ENCODE results near the gene ZNF444.
"Not testable (repeated sequence)": the region's sequence is repeated elsewhere in the genome, so short reads cannot be mapped to it uniquely, and the experiment has no call there.

ZNF444 gene

DNA sequence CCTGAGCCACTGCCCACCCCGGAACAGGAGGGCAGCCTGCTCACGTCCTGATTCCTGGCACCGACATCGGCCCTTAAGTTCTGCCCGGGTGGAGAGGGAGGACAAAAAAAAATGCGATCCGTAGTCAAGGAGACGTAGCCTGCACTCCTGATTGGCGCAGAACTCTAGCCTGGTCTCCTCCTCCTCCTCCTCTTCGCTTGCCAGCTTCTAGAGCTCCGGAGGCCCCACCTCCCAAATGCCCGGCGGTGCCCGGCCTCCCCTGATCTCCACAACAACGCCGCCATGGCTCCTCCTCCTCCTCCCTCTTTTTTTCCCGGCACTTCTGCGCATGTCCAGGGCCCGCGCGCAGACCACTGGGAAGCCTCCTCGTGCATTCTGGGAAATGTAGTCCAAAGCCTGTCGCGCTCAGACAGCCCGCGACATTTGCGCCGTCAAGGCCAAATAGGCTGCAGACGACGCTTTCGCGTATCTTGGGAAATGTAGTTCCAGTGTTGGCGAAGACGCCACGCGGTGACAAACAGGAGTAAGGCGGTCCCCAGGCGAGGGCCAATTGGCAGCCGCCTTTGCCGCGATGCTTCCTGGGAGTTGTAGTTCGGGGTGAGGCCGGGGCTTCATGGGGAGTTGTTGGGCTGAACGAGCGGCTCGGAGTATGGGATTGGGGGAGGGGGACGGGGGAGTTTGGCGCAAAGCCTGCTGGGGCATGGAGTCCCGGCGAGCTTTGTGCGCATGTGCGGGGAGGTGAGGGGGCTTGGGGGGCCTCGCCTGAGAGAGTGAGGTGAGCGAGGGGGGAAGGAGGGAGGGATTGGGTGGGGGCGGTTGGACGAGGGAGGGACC, at the start of gene ZNF444:
TSS of gene ZNF444 (plus strand) at position 705 of the 834 bp plus-strand sequence. CDS start 5,625 bp downstream, outside the sequence.
- in situ Hi-C loops (cut with HindIII; ENCODE audit: low sequenced_read_pairs), result no loop called here

DNA sequence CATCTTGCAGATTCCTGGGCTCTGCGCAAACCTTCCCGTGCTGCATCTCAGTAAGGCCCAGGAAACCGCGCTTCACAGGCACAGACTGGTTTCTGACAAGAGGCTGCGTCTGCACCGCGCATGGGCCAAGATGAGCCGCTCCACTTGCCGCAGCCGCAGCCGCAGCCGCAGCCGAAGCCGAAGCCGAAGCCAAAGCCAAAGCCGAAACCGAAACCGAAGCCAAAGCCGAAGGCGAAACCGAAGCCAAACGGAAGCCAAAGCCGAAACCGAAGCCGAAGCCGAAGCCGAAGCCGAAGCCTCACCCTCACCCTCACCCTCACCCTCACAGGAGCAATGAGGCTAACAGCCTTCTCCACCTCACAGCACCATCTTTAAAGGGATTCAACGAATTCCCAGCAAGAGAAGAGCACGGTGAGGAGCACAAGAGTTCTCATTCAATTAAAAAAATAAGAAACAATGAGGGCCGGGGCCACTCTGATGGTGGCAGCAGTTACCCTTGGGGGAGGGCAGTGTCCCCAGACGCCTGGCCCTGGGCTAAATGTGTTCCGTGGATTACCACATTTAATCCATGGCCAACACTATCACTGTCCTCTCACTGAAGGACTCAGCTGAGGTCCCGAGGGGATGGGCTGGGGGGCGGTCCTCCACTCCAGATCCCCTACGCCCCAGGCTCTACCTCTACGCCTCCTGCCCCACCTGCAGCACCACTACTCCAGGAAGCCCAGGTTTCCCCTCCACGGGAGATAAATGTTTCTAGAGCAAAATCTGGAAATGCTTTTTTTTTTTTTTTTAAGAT, 49.1 kb upstream of the ZNF444 start:
- in situ Hi-C loops (cut with HindIII; ENCODE audit: low sequenced_read_pairs), result no loop called here

DNA sequence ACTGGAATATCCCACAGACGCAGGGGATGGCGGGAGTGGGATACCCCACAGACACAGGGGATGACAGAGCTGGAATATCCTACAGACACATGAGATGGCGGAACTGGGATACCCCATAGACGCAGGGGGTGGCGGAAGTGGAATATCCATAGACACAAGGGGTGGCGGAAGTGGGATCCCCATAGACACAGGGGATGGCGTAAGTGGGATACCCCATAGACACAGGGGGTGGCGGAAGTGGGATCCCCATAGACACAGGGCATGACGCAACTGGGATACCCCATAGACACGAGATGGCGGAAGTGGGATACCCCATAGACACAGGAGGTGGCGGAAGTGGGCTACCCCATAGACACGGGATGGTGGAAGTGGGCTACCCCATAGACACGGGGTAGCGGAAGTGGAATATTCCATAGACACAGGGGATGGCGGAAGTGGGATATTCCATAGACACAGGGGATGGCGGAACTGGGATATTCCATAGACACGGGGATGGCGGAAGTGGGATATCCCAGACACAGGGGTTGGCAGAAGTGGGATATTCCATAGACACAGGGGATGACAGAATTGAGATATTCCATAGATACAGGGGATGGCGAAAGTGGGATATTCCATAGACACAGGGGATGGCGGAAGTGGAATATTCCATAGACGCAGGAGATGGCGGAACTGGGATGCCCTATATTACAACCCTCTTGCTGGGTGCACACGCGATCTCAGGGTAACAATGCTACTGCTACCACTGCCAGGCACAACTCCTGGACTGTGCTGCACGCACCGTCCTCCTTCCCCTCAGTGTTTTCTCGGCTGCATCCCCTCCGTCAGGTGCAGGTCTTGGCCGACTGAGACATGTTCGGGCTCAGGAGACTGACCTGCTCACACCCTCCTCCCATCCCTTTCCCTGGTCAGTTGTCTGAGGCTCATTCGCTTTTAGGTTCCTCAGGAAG, 48.1 kb upstream of the ZNF444 start:
- in situ Hi-C loops (cut with HindIII; ENCODE audit: low sequenced_read_pairs), result no loop called here

DNA sequence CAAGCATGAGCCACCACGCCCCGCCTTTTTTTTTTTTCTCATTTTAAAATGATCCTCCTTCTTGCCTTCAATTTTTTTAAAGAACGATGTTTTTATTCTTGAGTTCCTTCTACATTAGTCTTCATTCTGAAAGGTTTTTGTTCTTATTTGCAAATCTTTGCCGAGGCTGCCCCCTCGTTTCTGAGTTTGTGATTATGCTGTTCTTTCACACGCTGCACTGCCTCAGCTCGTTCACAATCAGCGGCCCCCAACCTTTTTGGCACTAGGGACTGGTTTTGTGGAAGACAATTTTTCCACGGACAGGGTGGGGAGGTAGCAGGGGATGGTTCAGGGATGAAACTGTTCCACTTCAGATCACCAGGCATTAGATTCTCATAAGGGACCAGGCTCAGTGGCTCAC, 46.6 kb upstream of the ZNF444 start:
- in situ Hi-C loops (cut with HindIII; ENCODE audit: low sequenced_read_pairs), result no loop called here

DNA sequence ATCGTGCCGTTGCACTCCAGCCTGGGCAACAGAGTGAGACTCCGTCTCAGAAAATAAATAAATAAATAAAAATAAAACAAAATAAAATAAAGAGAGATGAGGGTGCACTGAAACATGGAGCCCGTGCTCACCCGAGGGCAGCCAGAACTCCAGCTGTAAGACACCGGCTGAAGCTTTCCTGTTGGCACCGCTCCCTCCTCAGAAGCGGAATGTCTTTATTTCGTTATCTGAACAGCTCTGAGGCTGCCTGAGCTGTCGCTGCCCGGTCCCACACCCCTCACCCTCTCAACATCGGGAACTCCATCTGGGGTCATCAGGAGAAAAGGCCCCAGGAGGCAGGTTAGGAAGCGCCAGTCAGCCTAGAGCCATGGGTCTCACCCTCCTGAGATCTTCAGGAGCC, 44.4 kb upstream of the ZNF444 start:
- in situ Hi-C loops (cut with HindIII; ENCODE audit: low sequenced_read_pairs), result no loop called here

DNA sequence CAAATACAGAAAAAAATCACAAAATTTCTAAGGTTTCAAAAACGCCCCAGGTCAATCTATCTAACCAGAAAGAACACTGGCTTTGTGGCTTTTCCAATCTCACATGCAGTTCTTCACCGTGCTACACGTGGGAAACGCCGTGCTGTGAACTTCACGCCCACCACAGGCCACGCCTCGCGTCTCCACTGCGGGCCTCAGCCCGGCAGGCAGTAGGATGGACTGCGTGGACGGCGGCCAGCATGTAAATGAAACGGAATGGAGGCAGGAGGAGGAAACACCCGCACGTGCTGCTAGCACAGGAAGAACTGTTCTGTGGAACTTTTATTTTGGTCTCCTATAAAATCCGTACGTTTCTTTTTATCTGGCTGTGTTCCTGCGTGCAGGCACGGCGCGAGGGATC, 43.8 kb upstream of the ZNF444 start:
- in situ Hi-C loops (cut with HindIII; ENCODE audit: low sequenced_read_pairs), result no loop called here

DNA sequence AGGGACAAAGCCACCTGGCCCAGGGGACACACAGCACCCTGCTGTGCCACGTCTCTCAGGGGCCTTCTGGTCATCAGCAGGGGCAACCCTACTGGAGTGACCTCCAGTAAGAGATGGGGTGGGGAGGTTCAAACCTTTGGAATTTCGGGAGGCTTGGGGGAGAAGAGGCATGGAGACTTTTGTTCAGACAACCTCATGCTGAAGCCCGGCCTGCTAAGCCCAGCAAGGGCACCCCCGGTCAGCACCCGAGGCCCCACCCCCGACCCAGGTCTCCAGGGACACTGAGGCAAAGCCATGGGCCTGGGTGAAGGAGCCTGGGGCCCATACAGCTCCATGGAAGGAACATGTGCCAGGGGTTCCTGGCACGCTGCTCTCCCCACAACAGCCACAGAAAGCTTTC, 43.3 kb upstream of the ZNF444 start:
- in situ Hi-C loops (cut with HindIII; ENCODE audit: low sequenced_read_pairs), result no loop called here

DNA sequence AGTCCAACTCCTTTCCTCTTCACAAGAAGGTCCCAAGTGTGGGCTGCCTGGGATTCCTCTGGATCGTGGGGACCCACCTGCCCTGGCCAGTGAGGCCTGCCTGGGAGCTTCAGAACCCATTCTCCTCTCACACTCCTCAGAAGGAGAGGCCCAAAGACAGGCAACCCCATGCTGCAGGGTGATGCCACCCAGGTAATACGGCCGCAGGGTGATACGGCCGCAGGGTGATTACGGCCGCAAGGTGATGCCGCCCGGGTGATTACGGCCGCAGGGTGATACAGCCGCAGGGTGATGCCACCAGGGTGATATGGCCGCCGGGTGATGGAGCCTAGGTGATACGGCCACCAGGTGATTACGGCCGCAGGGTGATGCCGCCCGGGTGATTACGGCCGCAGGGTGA, 42.9 kb upstream of the ZNF444 start:
- in situ Hi-C loops (cut with HindIII; ENCODE audit: low sequenced_read_pairs), result not testable (repeated sequence)

DNA sequence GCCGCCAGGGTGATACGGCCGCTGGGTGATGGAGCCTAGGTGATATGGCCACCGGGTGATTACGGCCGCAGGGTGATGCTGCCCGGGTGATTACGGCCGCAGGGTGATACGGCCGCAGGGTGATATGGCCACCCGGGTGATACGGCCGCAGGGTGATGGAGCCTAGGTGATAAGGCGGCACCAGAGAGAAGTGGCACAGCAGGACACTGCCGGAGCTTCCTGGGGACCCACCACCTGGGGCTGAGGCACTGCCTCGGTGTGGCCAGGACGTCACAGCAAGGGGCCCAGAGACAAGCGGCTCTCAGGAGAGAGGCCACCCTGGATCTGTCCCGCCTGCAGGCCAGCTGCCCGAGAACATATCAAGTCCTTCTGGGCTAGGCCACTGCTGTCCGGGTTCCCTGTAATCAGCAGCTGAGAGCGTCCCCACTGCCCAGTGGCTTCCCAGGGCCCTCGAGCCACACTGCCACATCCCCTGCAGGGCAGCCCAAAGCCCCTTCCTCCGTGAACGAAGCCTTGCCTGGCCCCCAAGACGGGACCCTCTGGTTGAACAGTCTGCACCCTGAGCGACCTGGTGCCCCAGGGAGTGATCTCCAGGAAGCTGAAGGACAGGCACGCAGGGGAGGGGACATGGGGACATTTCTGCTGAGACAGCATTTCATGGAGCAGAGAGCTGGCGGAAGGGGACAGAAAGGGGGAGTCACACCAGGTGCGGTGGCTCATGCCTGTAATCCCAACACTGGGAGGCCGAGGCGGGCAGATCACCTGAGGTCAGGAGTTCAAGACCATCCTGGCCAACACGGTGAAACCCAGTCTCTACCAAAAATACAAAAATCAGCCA, 42.1 kb upstream of the ZNF444 start:
- in situ Hi-C loops (cut with HindIII; ENCODE audit: low sequenced_read_pairs), result no loop called here

DNA sequence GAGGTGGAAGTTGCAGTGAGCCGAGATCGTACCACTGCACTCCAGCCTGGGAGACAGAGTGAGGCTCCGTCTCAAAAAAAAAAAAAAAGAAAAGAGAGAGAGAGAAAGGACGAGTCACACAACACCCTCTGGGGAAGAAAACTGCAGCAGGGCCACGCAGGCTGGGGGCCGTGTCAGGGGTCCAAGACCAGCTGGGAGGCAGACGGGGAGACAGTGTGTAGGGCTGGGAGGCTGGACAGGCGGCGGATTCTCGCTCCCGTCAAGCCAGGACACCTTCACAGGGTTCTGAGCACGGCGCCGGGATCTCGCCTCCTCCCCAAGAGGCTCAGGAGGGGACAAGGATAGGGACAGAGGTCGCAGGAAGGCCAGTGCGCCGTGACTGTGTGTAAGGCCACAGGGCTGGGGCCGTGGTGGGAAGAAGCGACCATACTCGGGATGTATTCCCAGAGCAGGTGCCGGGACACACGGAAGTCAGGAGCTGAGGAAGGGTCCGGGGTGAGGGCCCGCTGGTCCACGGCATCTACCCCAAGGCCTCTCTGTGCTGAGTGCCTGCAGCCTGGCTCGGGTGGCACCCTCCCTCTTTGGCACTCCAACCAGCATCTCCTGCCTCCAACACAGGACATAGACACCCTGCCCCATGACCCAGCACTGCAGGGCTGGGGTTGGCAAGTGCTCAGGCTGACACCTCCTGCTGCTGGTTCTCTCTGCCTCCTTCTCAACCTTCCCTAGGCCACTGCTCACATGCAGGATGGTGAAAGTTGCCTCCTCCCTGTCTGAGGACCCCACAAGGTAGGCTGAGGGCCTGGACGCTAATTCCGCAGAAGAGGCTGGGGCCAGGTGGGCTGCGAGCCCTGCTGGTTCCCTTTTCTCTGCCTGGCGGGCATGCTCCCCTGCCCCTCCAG, 41.2 kb upstream of the ZNF444 start:
- in situ Hi-C loops (cut with HindIII; ENCODE audit: low sequenced_read_pairs), result no loop called here

DNA sequence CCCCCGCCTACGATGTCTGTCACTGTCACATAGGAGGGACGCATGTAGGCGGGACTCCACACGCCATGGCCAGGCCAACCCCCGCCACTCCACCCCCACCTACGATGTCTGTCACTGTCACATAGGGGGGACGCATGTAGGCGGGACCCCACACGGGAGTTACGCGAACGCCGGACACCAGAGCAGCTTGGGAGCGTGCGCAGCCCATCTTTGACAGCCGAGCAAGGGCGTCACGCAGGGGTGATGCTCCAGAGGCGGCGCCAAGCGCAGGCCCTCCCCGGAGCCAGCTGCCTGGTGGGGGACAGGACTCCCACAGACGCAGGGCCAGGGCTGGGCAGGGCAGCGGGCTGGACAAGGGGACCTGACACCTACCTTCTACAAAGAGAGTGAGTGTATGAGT, 40.0 kb upstream of the ZNF444 start:
- in situ Hi-C loops (cut with HindIII; ENCODE audit: low sequenced_read_pairs), result no loop called here

DNA sequence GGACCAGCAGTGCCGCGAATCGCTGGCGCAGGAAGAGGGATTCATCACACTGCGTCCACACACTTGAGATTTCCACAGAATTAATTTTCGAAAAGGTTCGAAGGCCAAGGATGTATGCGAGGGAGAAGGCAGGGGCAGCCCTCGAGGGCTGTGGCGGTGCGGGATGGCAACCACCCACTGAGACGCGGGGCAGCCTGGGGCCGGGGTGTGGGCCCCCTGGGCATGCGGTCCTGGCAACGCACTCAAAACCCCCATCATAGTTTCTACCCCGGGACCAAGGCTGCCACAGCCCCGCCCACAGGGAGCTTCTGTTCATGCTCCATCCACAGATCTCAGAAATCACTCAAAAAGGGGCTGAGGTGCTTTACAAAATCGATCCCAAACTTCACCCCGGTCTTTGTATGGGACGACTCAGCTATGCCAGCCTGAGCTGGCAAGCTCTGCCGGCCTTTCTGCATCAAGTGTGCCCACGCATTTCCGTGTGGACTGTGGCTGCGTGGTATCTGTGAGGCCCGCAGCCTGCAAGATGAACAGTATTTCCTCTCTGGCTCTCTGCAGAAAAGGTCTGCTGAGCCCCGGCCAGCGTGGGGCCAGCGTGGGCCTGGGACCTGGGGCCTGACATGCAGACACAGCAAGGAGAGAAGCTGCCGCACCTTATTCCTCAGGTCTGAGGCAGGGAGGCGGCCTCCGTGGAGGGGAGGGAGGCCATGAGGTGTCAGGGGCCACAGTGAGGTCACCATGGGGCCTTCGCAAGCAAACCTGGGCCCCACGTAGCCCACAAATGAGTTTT, 39.1 kb upstream of the ZNF444 start:
- in situ Hi-C loops (cut with HindIII; ENCODE audit: low sequenced_read_pairs), result no loop called here

DNA sequence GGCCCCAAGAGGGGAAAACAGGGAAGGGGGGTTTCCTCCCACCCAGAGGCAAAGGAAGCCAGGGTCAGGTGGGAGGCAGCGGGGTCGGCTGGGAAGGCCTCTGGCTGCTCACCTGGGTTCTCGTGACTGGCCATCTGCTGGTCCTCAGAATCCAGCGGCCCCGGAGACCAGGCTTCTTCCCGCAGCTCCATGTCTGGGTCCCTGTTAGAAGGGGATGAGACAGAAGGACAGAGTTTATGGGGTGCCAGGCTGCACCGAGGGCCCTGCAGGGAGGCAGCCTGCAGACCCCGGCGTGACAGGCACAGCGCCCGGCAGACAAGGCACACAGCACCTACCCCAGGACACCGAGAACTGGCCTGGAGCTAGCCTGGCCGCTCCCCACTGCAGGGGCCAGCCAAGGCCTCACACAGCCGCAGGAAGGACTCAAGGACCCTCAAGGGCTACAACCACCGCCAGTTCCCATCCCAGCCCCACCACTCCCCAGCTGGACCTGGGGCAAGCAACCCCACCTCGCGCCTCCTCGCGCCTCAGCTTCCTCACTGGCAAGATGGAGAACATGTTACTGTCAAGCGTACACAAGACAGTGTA, 38.0 kb upstream of the ZNF444 start:
- in situ Hi-C loops (cut with HindIII; ENCODE audit: low sequenced_read_pairs), result no loop called here

DNA sequence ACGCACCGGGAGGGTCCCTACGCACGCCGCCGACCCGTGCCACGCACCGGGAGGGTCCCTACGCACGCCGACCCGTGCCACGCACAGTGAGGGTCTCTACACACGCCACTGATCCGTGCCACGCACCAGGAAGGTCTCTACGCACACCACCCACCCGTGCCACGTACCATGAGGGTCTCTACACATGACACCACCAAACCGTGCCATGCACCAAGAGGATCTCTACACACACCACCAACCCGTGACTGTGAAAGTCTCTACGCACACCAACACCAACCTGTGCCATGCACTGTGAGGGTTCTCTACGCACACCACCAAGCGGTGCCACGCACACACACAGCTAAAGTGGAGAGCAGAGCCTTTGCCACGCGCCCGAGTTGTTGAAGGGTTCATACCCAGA, 36.7 kb upstream of the ZNF444 start:
- in situ Hi-C loops (cut with HindIII; ENCODE audit: low sequenced_read_pairs), result no loop called here

DNA sequence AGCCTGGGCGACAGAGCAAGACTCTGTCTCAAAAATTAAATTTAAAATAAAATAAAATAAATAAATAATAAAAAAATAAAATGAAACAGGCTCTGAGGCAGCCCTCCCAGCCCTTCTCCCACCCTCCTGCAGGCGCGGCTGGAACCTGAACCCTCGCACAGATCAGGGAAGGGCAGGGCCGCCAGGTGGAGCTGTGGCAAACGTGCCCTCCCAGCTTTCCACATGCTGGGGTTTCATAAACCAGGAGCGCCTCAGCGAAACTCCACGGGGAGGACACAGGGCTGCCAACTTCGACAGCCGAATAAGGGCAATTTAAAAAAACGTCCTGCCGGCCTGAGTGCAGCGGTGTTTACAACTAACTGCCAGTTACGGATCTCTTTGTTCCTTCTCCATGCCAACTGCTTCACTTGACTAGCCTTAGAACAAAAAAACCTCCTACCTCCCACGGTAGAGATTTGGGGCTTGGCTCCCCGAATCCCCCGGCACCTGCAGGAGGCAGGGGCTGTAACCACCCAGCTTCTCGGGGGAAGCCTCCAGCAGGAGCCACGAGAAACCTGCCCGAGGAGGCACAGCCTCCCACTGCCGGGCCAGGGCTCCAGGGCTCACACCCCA, 35.9 kb upstream of the ZNF444 start:
- in situ Hi-C loops (cut with HindIII; ENCODE audit: low sequenced_read_pairs), result no loop called here

DNA sequence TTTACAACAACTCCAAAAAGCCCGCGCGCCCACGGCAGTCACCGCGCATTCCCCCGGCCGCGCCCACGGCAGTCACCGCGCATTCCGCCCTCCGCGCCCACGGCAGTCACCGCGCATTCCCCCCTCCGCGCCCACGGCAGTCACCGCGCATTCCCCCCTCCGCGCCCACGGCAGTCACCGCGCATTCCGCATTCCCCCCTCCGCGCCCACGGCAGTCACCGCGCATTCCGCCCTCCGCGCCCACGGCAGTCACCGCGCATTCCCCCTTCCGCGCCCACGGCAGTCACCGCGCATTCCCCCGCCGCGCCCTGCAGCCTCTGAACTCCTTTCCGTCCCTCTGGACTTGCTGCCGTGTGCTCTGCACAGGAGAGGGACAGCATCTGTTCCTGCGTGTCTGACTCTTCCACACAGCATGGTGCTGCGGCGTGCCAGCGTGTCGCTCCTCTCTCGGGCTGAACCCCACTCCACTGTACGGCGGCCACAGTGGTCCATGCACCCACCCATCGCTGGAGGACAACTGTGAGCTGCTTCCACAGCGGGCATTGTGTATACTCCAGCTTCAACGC, 35.2 kb upstream of the ZNF444 start:
- in situ Hi-C loops (cut with HindIII; ENCODE audit: low sequenced_read_pairs), result not testable (repeated sequence)

DNA sequence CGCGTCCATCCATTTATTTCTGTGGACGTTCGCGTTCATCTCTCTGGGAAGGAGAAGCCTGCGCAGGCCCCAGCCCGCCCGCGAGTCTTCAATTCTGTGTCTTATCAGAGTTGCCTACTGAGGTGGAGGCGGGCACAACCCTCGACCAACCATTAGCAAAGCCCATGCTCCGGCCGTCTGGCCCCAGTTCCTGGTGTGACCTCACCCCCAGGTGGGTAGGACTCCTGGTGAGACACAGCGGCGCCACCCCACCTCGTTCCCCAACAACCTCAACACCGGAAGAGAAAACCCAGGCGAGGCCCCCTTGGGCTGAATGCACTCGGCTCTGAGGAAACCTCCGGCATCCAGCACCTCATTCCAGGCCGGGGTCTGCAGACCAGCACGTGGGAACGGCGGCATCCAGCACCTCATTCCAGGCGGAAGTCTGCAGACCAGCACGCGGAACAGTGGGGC, 34.7 kb upstream of the ZNF444 start:
- in situ Hi-C loops (cut with HindIII; ENCODE audit: low sequenced_read_pairs), result no loop called here
